Testis (tissue), 3 donors: ENCODE data around the gene ZNF804A. TPM values are rescaled to one million over a fixed set of nuclear protein-coding genes. Genes with fewer than 3 reads are reported as not detected.

ENCODE experiments used
- DNase-seq: peaks from one replicate; pipeline ENCODE4 v3.0.0-alpha.2; 2019
- H3K27ac ChIP-seq, 2 donors: fragments of 200-600 bp; sonication (generic); one replicate each; pipeline ENCODE4 v1.5.1; 2019
- H3K27me3 ChIP-seq: fragments of 200-600 bp; sonication (generic); one replicate; pipeline ENCODE4 v1.5.1; 2019
- H3K36me3 ChIP-seq: fragments of 200-600 bp; sonication (generic); one replicate; pipeline ENCODE4 v1.5.1; 2017; ENCODE audit warnings: low read depth; ENCODE audit errors: missing control alignments
- H3K4me1 ChIP-seq: fragments of 200-600 bp; sonication (generic); one replicate; pipeline ENCODE4 v1.5.1; 2019
- H3K4me3 ChIP-seq, 2 donors: fragments of 200-600 bp; sonication (generic); one replicate each; pipeline ENCODE4 v1.5.1; 2017 to 2019
- H3K9me3 ChIP-seq: fragments of 200-600 bp; sonication (generic); one replicate; pipeline ENCODE4 v1.5.1; 2017
- POLR2A ChIP-seq: fragments of 450-650 bp; IDR thresholded peaks from one replicate; pipeline ENCODE4 v1.6.1; 2017; ENCODE audit warnings: antibody characterized with exemption, mild to moderate bottlenecking, moderate library complexity
- WGBS, 2 donors: methylation state at CpG; one replicate each; pipeline ENCODE4 v1.1.5; 2018; 5-methylcytosine and 5-hydroxymethylcytosine counted together
- intact Hi-C: fragments of 100-400 bp; cut with DNase I; formaldehyde crosslinking; loops from one replicate; pipeline ENCODE4 v1.15.1; 2023; ENCODE audit warnings: low total_unique reads
- polyA plus RNA-seq: library from polyadenylated mRNA; stranded (reverse); fragments of 350-450 nt; fragmentation: Illumina TruSeq; extraction: RNeasy Lipid Tissue Mini Kit (QIAGEN cat#74804); gene quantifications from one replicate; pipeline ENCODE4 v1.2.3, GENCODE V29; 2014; ENCODE audit warnings: low read depth, low replicate concordance; ENCODE audit not compliant: insufficient read depth
- total RNA-seq, 2 donors: library from RNA; depleted of rRNA; stranded (reverse); fragments of >200 nt; gene quantifications; one replicate each; pipeline ENCODE4 v1.2.3, GENCODE V29; 2016
- TF ChIP-seq, protein P1 (sequence below), 3 experiments: fragments of 450-650 bp in 2 of 3; fragments of 200-600 bp in 1 of 3; sonication (generic) in 1 of 3; IDR thresholded peaks; one replicate each; pipeline ENCODE4 v1.5.1; 2016 to 2019; ENCODE audit warnings: antibody characterized with exemption in 3 of 3, mild to moderate bottlenecking in 2 of 3, moderate library complexity in 1 of 3

ZNF804A gene
- total and polyA plus RNA-seq, 3 donors from 2014 or later: 0.50 to 0.63 TPM; not detected in 1

- WGBS, 2 donors: 88 to 94% methylated on average over 2 of the region's 2 CpGs
- intact Hi-C loops: no loop called here
- no peak for TF ChIP-seq POLR2A
- TF ChIP-seq, protein P1, sequence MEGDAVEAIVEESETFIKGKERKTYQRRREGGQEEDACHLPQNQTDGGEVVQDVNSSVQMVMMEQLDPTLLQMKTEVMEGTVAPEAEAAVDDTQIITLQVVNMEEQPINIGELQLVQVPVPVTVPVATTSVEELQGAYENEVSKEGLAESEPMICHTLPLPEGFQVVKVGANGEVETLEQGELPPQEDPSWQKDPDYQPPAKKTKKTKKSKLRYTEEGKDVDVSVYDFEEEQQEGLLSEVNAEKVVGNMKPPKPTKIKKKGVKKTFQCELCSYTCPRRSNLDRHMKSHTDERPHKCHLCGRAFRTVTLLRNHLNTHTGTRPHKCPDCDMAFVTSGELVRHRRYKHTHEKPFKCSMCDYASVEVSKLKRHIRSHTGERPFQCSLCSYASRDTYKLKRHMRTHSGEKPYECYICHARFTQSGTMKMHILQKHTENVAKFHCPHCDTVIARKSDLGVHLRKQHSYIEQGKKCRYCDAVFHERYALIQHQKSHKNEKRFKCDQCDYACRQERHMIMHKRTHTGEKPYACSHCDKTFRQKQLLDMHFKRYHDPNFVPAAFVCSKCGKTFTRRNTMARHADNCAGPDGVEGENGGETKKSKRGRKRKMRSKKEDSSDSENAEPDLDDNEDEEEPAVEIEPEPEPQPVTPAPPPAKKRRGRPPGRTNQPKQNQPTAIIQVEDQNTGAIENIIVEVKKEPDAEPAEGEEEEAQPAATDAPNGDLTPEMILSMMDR (IDR thresholded peaks at IDR 0.05): no peak
These were observed 78.8 kb downstream of the ZNF804A start for GRCh38 chr2:184677171-184677570.

DNA sequence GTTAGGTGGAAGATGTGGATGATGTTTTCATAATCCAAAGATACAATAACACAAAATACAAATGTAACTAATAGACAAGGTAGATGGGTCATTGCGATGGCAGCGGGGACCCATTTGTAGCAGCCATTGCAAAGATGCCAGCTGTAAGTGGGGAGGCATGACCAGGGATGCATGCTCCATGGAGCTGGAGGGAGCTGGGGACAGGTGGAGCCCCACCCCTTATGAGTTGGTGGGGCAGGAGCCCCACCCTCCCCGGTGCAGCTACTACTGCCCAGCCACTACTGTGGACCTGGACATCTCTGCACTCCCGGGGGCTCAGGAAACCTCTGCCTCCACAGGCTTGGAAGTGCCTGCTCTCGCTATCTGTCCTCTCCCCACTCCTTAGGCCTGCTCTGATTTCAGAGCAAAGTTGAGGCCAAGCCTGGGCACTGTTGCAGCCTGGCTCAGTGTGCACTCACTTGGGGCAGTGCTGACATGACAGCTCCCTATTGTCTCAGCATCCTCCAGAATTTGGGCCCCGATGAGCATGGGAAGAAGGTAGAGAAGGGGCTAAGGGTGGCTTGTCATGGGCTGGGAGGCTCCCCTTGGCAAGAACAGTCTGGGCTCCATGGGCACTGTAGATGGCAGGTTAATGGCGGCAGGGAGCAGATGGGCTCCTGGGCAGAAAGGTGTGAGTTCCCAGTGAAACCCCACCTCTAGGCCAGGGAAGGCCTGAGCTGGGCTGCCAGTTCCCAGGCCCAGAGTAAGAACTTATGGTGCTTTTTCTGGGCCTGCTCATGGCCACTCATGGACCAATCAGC lies 81.1 kb downstream of the ZNF804A start:
- TF ChIP-seq POLR2A: no peak
- TF ChIP-seq, protein P1 (IDR thresholded peaks at IDR 0.05): no peak
- Histone ChIP-seq H3K36me3 (no peaks in the 10 kb centered on the region), H3K4me1 (no peaks in the 10 kb centered on the region), H3K9me3 (no peaks in the 10 kb centered on the region), H3K27me3 (no peaks in the 10 kb centered on the region), H3K4me3 (no peak overlapping the region), H3K27ac (no peak overlapping the region)
- DNase-seq: no peak
- 95 to 99% methylated on average over 3 to 7 of the region's 7 CpGs for WGBS, 2 donors
- intact Hi-C loops: no loop called here

More at GRCh38 chr2:184677171-184677570, 78.8 kb downstream of the ZNF804A start:
- Histone ChIP-seq H3K9me3 (no peaks in the 10 kb centered on the region), H3K27ac (no peak overlapping the region), H3K27me3 (no peaks in the 10 kb centered on the region), H3K36me3 (no peaks in the 10 kb centered on the region), H3K4me3 (no peak overlapping the region), H3K4me1 (no peaks in the 10 kb centered on the region)
- no peak for DNase-seq

DNA sequence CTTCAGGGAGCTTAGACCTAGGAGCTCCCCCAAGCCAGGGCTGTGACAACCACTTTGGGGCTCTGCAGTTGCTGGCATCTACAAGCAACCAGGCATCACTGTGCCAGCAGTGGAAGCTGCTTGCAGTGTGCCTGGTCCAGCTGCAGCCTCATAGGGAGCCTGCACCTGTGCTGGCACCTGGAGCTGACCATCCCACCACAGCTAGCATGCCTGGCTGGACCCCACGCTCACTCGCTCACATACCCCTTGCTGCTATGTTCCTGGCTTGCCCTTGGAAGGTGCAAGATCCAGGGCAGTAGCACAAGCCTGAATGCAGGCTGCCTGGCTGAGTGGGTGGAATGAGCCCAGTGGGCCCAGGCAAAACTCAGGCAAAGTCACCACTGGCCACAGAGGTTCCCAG lies 82.5 kb downstream of the ZNF804A start:
- no peak overlapping the region for H3K4me3 ChIP-seq
- H3K27me3 ChIP-seq: no peaks in the 10 kb centered on the region
- no peak for DNase-seq
- TF ChIP-seq, protein P1 (IDR thresholded peaks at IDR 0.05): no peak
- no peak for TF ChIP-seq POLR2A
- intact Hi-C loops: no loop called here
- H3K27ac ChIP-seq: no peak overlapping the region
- 91% methylated on average over 2 of the region's 2 CpGs; no CpG with 5 or more reads in 1 of the 2 donors for WGBS, 2 donors
- no peaks in the 10 kb centered on the region for H3K9me3 ChIP-seq
- H3K4me1 ChIP-seq: no peaks in the 10 kb centered on the region
- H3K36me3 ChIP-seq: no peaks in the 10 kb centered on the region

GRCh38 chr2:184681642-184682321 lies 83.5 kb downstream of the ZNF804A start:
- H3K27ac ChIP-seq: no peak overlapping the region
- H3K36me3 ChIP-seq: no peaks in the 10 kb centered on the region
- WGBS, 2 donors: 84 to 89% methylated on average over 8 to 10 of the region's 10 CpGs
- H3K27me3 ChIP-seq: no peaks in the 10 kb centered on the region
- intact Hi-C loops: no loop called here
- H3K9me3 ChIP-seq: no peaks in the 10 kb centered on the region
- TF ChIP-seq, protein P1 (IDR thresholded peaks at IDR 0.05): no peak
- no peak for TF ChIP-seq POLR2A
- DNase-seq: no peak
- H3K4me1 ChIP-seq: no peaks in the 10 kb centered on the region
- H3K4me3 ChIP-seq: no peak overlapping the region
